Measurements from ENCODE around the gene C3orf49.
A peak's percentile ranks its signal among the peaks of the same experiment; 100 is the strongest.

Gene C3orf49

DNA sequence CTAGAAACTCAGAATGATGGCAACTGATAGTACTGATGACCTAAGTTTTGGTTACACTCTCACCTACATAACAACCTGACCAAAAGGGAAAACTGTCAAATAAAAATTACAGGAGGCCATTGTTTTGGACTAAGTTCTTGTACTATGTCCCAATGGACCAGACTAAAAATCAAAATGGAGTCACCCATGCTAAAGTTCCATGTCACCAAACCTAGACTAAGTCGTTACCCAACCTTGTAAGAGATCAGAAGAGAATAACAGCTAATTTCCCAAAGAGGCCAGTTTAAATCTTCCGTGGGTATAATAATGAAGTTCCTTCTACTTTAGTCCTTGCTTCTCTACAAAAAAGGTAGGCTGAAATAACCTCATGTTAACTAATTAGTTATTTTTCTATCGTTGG lies 32.2 kb downstream of the C3orf49 start:
- DNase-seq (ENCODE audit: low read depth): no peak

DNA sequence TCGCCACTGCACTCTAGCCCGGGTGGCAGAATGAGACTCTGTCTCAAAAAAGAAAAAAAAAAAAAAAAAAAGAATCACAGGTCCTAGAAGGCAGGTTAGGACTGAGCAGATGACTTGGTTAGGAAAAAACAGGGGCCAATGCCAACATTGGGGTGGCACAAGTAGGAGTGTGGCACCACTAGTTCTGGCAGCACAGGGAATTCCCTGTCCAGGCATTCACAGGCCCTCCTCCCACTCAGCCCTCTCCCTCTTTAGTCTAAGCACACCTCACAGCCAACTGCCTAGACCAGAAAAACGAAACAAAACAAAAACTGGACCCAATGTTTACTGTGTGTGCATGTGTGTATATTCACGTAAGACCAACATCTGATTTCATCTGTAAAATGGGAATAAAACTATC lies 34.0 kb downstream of the C3orf49 start:
- no peak for DNase-seq (ENCODE audit: low read depth)

DNA sequence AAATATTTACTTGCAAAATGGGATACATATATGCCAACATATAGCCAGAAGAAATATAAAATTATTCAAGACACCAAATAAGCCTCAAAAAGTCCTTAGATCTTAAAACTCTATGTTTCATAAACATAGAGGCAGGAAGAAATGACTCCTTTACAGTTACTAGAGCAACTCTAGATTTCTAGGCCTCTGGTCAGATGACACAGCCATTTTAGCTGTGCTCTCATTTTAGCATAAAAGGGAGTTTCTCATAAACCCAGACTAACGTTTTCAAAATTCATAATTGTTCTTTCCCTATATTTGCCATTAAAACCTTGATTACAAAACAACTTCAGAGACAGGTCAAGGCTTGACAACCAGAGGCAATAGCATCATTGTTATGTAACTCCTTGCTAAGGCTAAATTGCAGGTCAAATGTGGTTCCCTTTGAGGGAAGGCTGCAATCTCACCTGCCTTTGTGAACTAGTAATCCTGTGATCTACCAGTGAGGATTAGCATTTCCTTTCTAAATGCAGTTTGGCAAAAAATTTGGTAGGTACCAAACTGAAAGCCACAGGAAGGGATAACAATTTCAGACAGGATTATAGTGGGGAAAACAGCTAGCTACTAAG lies 36.3 kb downstream of the C3orf49 start:
- DNase-seq (ENCODE audit: low read depth): no peak

DNA sequence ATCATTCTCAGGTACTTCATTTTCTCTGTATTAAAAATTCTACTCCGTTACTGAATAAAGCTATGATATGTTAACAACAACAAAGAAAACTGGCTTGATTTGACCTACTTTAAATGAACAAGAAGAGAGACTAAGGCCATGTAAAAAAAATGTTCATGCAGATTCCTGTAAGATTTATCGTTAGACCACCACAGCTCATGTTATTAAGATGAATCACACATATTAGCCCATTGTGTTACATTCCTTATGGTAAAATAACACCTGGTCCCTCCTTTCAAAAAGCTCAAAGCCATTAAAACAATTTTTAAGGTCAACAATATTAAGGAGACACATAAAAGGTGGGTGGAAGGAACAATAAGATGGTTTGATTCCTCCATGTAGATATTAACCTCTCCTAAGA lies 38.2 kb downstream of the C3orf49 start:
- DNase-seq (ENCODE audit: low read depth): no peak

DNA sequence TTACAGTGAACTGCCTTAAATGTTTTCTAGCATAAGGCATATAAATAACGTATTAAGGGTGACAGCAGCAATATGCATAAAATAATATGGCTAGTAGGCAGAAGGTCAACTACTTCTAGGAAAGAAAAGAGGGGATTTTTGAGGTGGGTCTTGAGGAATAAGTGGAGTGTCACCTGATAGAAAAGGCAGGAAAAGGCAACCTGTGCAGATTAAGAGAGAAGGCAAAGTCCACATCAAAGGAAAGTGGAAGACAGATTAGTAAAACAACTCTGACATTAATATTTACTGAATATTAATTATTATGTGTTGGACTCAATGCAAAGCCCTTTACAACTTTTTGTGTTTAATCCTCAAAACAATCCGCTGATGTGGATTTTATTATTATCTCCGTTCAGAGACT lies 41.7 kb downstream of the C3orf49 start:
- no peak for DNase-seq (ENCODE audit: low read depth)

- DNase-seq (ENCODE audit: low read depth): no peak
These were observed 42.2 kb downstream of the C3orf49 start for GRCh38 chr3:63861306-63861705.

- no peak for DNase-seq (ENCODE audit: low read depth)
These were observed 43.7 kb downstream of the C3orf49 start for GRCh38 chr3:63862804-63863149.

- peak; percentile 58 for DNase-seq (ENCODE audit: low read depth)
These were observed 44.3 kb downstream of the C3orf49 start, which contains the start of the genes ATXN7 and THOC7 for GRCh38 chr3:63863150-63864007. Gene ATXN7, plus strand, starts transcription at chr3:63863867. Its CDS starts 48,732 bp downstream, at chr3:63912599. Gene THOC7, minus strand, starts transcription at chr3:63863805. Its CDS starts 15 bp downstream, at chr3:63863790.

DNA sequence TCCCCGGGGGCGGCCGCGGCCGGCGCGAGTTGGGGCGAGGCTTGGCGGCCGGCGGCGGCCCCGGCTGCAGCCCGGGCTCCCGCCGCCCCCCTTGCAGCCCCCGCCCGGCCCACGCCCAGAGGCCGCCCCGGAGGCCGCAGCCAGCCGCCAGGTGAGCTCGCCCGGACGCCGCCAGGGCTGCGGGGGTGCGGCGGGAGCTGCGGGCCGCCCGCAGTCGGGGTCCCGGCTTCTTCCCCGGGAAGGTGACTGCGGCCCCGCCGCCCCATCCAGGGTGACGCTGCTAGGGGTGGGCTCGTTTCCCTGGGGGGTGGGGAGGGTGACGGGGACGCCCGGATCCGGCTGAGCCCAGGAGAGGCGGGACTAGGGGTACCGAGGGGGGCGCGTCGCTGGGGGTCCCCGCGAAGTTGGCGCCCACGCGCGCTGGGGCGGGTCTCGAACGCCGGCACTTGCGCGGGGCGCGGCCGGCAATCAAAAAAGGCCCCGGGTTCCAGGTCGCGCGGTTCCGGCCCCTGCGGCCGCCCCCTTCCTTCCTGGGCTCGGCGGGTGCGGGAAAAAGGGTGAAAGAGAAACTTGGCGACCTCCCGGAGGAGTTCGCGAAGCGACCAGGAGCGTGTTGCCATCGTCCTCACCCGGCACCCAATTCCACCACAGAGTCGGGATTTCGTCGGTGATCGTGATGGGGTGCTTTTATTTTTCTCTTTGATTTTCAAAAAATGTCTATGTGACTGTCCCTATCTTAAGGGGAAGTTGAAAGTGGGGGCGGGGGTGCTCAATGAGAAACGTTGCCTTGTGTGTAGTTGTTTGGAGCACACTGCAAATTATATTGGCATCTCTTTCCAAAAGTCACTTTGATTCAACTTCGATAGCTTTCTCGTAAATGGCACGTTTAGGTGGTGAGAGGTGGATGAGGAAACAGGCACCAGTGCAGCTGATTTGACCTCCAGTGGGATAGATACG lies 45.2 kb downstream of the C3orf49 start:
- DNase-seq (ENCODE audit: low read depth): peak; percentile 45

DNA sequence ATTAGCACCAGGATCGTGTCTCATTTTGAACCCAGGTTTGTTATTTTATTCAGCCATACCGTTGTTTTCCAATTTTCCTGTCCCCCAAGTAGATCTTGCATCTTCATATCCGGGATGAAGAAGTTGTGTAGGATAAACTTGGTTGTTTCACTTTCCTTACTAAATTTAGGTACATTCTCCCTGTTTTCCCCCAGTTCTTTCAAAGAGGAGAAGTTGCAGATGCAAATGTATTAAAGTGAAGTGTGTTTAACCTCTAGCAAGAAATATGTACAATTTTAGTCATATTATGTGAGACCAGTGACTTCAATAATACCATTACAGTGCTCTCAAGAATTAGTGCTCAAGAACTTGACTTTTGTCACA lies 45.8 kb downstream of the C3orf49 start:
- no peak for DNase-seq (ENCODE audit: low read depth)

DNA sequence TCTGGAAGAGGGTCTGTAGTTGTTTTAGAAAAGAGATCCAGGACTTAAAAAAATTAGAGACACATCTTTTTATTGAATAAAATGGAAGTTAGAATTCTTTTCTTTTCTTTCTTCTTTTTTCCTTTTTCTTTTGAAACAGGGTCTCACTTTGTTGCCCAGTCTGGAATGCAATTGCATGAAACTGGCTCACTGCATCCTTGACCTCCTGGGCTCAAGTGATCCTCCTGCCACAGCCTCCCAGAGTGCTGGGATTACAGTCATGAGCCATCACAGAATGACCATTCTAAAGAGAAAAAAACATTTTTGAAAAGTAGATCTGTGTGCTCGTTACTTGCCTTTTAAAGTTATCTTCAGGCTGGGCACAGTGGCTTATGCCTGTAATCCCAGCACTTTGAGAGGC lies 48.1 kb downstream of the C3orf49 start:
- DNase-seq (ENCODE audit: low read depth): no peak

DNA sequence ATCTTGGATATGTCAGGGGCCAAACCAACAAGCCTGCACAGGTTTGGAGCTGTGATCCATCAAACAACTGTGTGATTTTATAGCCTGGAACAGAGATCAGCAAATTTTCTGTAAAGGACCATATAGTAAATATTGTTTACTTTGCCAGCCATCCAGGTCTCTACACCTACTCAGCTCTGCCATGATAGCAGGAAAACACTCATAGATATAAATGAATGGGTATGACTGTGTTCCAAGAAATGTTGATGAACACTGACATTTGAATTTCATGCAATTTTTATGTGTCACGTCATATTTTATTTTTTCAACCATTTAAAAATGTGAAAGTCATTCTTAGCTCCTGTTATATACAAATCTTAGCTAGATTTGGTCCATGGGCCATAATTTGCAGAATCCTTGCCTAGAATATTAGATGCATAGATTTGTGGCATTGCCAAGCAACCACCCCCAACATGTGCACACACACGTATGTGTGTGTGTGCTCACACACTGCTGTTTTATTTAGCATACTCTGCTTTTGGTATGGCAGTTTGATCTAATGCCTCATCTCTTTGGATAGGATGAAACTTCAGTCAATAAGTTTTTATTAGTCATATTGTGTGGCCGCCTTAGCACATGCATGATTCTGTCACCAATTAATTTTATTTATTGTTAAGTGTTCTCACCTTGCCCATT lies 51.0 kb downstream of the C3orf49 start:
- no peak for DNase-seq (ENCODE audit: low read depth)

DNA sequence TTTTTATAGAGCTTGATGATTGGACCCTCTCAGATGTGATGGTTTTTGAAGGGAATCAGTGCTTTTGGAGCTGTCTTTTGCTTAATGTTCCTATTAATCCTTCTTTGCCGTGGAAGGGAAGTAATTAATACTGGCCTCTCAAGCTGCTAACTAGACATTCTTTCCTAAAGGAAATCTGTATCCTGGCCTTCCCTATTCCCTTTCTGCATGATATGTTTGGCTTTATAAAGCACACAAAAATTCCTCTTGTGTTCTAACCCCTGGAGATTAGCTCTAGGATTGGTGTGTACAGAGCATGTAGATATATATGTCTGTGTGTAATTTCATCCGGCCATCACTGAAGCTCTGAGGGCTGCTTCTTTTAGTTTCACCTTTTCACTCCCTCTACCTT lies 51.5 kb downstream of the C3orf49 start:
- no peak for DNase-seq (ENCODE audit: low read depth)

DNA sequence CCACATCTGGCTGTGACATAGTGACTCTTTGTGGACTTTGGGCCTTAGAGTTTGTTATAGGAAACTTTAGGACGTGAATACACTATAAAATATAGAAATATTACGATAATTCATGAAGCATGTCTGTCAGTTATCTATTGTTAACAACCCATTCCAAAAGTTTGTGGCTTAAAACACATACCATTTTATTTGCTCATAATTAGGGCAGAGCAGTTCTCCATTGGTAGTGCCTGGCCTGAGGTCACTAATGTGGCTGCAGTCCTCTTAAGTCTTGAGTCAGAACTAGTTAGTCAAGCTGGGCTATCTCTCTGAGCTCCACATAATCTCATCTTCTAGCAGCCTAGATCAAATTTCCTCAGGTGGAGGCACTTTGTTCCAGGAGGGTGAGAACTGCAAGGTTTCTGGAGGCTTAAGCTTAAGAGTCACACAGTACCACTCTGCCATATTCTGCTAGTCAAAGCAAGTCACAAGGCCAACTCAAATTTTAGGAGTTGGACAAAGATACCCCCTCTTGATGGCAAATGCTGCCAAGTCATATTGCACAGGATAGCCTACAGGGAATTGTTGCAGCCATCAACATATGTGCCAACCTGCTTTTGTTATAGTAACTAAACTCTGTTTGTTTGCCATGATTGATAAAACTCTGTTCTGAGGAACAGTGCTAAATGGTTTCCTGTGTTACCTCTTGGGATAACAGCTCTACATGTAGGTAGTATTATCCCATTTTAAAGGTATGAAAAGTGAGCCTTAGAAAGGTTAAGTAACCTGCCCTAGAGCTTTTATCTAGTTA lies 53.2 kb downstream of the C3orf49 start:
- DNase-seq (ENCODE audit: low read depth): no peak

DNA sequence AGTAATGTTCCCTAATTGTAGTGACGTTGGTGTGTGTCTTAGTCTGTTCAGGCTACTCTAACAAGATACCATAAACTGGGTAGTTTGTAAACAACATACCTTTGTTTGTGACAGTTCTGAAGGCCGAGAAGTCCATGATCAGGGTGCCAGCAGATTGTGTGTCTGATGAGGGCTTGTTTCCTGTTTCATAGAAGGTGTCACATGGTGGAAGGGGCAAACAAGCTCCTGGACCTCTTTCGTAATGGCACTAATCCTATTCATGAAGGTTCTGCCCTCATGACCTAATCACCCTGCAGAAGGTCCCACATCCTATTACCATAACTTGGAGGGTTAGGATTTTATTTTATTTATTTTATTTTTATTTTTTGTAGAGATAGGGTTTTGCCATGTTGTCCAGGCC lies 55.7 kb downstream of the C3orf49 start:
- DNase-seq (ENCODE audit: low read depth): no peak

DNA sequence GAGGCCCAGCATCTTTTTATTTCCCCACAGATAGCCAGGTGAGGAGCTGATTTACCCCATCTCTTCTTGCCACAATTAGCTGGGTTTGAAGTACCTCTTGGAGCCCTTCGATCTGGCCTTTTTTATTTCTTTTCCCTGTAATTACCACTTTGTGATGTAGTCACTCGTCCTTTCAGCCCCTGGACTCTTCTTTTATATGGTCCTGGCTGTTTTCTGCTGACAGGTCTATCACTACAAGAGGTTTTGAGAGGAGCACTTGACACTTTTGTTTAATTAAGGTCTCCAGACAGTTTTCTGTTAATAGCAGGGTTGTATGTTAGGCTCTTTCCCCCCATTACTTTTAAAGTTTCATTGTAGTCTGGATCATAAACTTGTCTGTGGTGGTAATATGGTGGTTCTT lies 56.4 kb downstream of the C3orf49 start:
- no peak for DNase-seq (ENCODE audit: low read depth)

GRCh38 chr3:63876260-63876659 lies 57.2 kb downstream of the C3orf49 start:
- no peak for DNase-seq (ENCODE audit: low read depth)

DNA sequence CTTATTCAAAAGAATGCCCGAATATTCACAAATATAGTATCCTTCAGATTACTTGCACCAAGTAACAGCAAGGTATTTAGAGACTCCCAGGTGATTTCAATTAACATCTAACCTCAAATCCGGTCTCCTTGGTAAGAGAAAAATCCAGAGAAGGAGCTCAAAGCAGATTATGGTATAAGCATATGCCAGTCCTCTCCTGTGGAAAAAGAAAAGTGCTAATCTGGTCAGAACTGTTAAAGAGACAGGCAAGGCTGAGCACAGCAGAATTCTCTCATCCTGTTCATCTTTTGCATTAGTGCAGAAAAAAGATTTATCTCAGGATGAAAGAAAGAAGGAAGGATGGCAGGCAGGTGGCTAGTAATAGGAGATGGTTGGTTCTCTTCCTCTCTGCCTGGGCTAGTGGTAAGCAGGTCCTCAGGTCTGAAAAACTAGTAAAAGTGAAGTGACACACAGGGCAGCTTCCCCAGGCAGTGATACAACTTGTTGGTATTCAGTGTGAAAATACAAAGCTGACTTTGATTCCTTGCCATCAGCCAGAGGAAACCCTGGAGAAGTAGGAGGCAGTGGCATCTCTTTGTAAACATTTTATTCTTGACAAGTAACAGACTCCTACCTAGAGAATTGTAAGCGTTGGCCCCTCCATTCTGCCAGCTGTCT lies 58.8 kb downstream of the C3orf49 start:
- DNase-seq (ENCODE audit: low read depth): no peak

GRCh38 chr3:63878394-63879060 lies 59.4 kb downstream of the C3orf49 start:
- no peak for DNase-seq (ENCODE audit: low read depth)

DNA sequence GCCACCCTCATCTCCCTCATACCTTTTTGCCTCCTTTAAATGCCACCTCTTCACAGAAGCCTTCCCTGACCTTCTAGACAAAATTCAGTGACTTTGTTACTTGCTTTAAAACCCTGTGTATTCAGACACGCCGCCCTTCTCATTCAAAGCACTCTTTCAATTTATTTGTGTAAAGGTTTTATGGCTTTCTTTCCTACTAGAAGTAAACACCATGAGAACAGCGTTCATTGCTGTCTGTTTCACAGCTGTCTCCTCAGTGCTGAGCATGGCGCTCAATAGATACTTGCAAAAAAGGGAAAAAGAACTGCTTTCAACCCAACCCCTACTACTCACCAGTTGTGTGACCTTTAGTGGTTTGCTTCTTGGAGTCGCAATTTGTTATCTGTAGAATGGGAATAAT lies 61.6 kb downstream of the C3orf49 start:
- no peak for DNase-seq (ENCODE audit: low read depth)

All from stimulated activated CD8-positive, alpha-beta memory T cell treated with anti-CD3 and anti-CD28 coated beads, Interleukin-12 subunit alpha, Interleukin-12 subunit beta, amount 100 ng/mL, for 4 hours (primary cell).